HAP-1 (cell line): ENCODE data around the gene CISTR.
"Not testable (repeated sequence)": the region's sequence is repeated elsewhere in the genome, so short reads cannot be mapped to it uniquely, and the experiment has no call there.

Source experiments
- DNase-seq, 2 experiments: peaks; one replicate each; pipeline ENCODE4 v3.0.0-alpha.2; 2016 to 2020; ENCODE audit warnings: low spot score in 2 of 2
- H3K27me3 ChIP-seq: fragments of 250-450 bp; sonication (Bioruptor Pico); 2 replicates; pipeline ENCODE4 v1.5.1; 2020; ENCODE audit warnings: low read depth, mild to moderate bottlenecking, moderate library complexity
- H3K36me3 ChIP-seq: fragments of 250-450 bp; sonication (Bioruptor Pico); replicated peaks from 2 replicates; pipeline ENCODE4 v1.5.1; 2020; ENCODE audit warnings: mild to moderate bottlenecking
- H3K4me1 ChIP-seq: fragments of 250-450 bp; sonication (Bioruptor Pico); 2 replicates; pipeline ENCODE4 v1.5.1; 2020; ENCODE audit warnings: mild to moderate bottlenecking
- H3K4me3 ChIP-seq: fragments of 250-450 bp; sonication (Bioruptor Pico); 2 replicates; pipeline ENCODE4 v1.5.1; 2020; ENCODE audit warnings: mild to moderate bottlenecking, moderate library complexity
- H3K9me3 ChIP-seq: fragments of 250-450 bp; sonication (Bioruptor Pico); 2 replicates; pipeline ENCODE4 v1.5.1; 2020; ENCODE audit warnings: mild to moderate bottlenecking, moderate library complexity
- in situ Hi-C: fragments of 300-500 bp; cut with MboI; formaldehyde crosslinking; loops from 3 replicates; pipeline ENCODE4 v1.14.3; 2020; ENCODE audit warnings: low sequenced_read_pairs, inconsistent platforms, mixed read lengths

Gene CISTR

GRCh38 chr12:53777936-53778644 is 26.3 kb upstream of the CISTR start:
- Histone ChIP-seq H3K9me3 (no peaks in the 10 kb centered on the region), H3K4me1 (0 out of 2 replicates have a peak, but pooled peaks cover 2% of the 10 kb centered on the region), H3K4me3 (no peak overlapping the region), H3K27me3 (peaks cover 14% of the 10 kb centered on the region), H3K36me3 (no peaks in the 10 kb centered on the region)
- in situ Hi-C loops = no loop called here
- DNase-seq = no peak

GRCh38 chr12:53777412-53777811 is 25.6 kb upstream of the CISTR start:
- Histone ChIP-seq H3K4me1 (0 out of 2 replicates have a peak, but pooled peaks cover 2% of the 10 kb centered on the region), H3K27me3 (peaks cover 14% of the 10 kb centered on the region), H3K36me3 (no peaks in the 10 kb centered on the region), H3K9me3 (no peaks in the 10 kb centered on the region), H3K4me3 (no peak overlapping the region)
- in situ Hi-C loops = no loop called here
- DNase-seq = no peak

- DNase-seq = no peak
- Histone ChIP-seq H3K4me1 (0 out of 2 replicates have a peak, but pooled peaks cover 2% of the 10 kb centered on the region), H3K36me3 (no peaks in the 10 kb centered on the region), H3K4me3 (no peak overlapping the region), H3K9me3 (no peaks in the 10 kb centered on the region), H3K27me3 (peaks cover 14% of the 10 kb centered on the region)
- in situ Hi-C loops = no loop called here
These were observed 25.1 kb upstream of the CISTR start for GRCh38 chr12:53776872-53777271.

- Histone ChIP-seq H3K36me3 (no peaks in the 10 kb centered on the region), H3K9me3 (no peaks in the 10 kb centered on the region), H3K4me1 (0 out of 2 replicates have a peak, but pooled peaks cover 2% of the 10 kb centered on the region), H3K27me3 (peaks cover 10% of the 10 kb centered on the region), H3K4me3 (no peak overlapping the region)
- no peak for DNase-seq
- in situ Hi-C loops = no loop called here
These were observed 23.8 kb upstream of the CISTR start for GRCh38 chr12:53775478-53776145.

GRCh38 chr12:53770281-53770680 is 18.5 kb upstream of the CISTR start:
- Histone ChIP-seq H3K36me3 (no peaks in the 10 kb centered on the region), H3K27me3 (peaks cover 26% of the 10 kb centered on the region), H3K9me3 (no peaks in the 10 kb centered on the region), H3K4me1 (0 out of 2 replicates have a peak, but pooled peaks cover 2% of the 10 kb centered on the region), H3K4me3 (no peak overlapping the region)
- in situ Hi-C loops = no loop called here
- no peak for DNase-seq

- in situ Hi-C loops = no loop called here
- H3K4me1 ChIP-seq = no peaks in the 10 kb centered on the region
- no peaks in the 10 kb centered on the region for H3K9me3 ChIP-seq
- DNase-seq = no peak
- no peak overlapping the region for H3K4me3 ChIP-seq
- H3K36me3 ChIP-seq = no peaks in the 10 kb centered on the region
- peaks cover 32% of the 10 kb centered on the region for H3K27me3 ChIP-seq
These were observed 17.2 kb upstream of the CISTR start for GRCh38 chr12:53768976-53769375.

- Histone ChIP-seq H3K4me3 (no peak overlapping the region), H3K9me3 (no peaks in the 10 kb centered on the region), H3K27me3 (peaks cover 42% of the 10 kb centered on the region), H3K4me1 (no peaks in the 10 kb centered on the region), H3K36me3 (no peaks in the 10 kb centered on the region)
- in situ Hi-C loops = no loop called here
- no peak for DNase-seq
These were observed 15.1 kb upstream of the CISTR start for GRCh38 chr12:53766881-53767280.

GRCh38 chr12:53765891-53766290 is 14.1 kb upstream of the CISTR start:
- H3K36me3 ChIP-seq = no peaks in the 10 kb centered on the region
- in situ Hi-C loops = no loop called here
- no peaks in the 10 kb centered on the region for H3K9me3 ChIP-seq
- DNase-seq = no peak
- H3K27me3 ChIP-seq = peaks cover 46% of the 10 kb centered on the region
- no peak overlapping the region for H3K4me3 ChIP-seq
- H3K4me1 ChIP-seq = no peaks in the 10 kb centered on the region

- H3K27me3 ChIP-seq = peaks cover 42% of the 10 kb centered on the region
- in situ Hi-C loops = no loop called here
- no peaks in the 10 kb centered on the region for H3K36me3 ChIP-seq
- H3K9me3 ChIP-seq = no peaks in the 10 kb centered on the region
- DNase-seq = no peak
- H3K4me3 ChIP-seq = no peak overlapping the region
- H3K4me1 ChIP-seq = no peaks in the 10 kb centered on the region
These were observed 12.8 kb upstream of the CISTR start for GRCh38 chr12:53764615-53765014.

- H3K4me1 ChIP-seq, H3K36me3 ChIP-seq, in situ Hi-C loops, DNase-seq, H3K4me3 ChIP-seq, H3K9me3 ChIP-seq: not testable (repeated sequence)
- peaks cover 52% of the 10 kb centered on the region for H3K27me3 ChIP-seq
These were observed 11.0 kb upstream of the CISTR start for GRCh38 chr12:53762793-53763192.

- DNase-seq = no peak
- in situ Hi-C loops = no loop called here
- peaks cover 50% of the 10 kb centered on the region for H3K27me3 ChIP-seq
These were observed 9.5 kb upstream of the CISTR start for GRCh38 chr12:53761306-53761705.

GRCh38 chr12:53759261-53759660 is 7.5 kb upstream of the CISTR start:
- no peak overlapping the region for H3K4me3 ChIP-seq
- H3K9me3 ChIP-seq = no peaks in the 10 kb centered on the region
- no peak for DNase-seq
- in situ Hi-C loops = no loop called here
- no peaks in the 10 kb centered on the region for H3K36me3 ChIP-seq
- H3K27me3 ChIP-seq = peaks cover 52% of the 10 kb centered on the region
- no peaks in the 10 kb centered on the region for H3K4me1 ChIP-seq

More at GRCh38 chr12:53761306-53761705, 9.5 kb upstream of the CISTR start:
- Histone ChIP-seq H3K9me3 (no peaks in the 10 kb centered on the region), H3K4me3 (no peak overlapping the region), H3K4me1 (no peaks in the 10 kb centered on the region), H3K36me3 (no peaks in the 10 kb centered on the region)

- peaks cover 51% of the 10 kb centered on the region for H3K27me3 ChIP-seq
- no peak for DNase-seq
- no peaks in the 10 kb centered on the region for H3K36me3 ChIP-seq
- H3K4me3 ChIP-seq = no peak overlapping the region
- H3K9me3 ChIP-seq = no peaks in the 10 kb centered on the region
- no peaks in the 10 kb centered on the region for H3K4me1 ChIP-seq
- in situ Hi-C loops = no loop called here
These were observed 6.9 kb upstream of the CISTR start for GRCh38 chr12:53758730-53759103.

- Histone ChIP-seq H3K9me3 (no peaks in the 10 kb centered on the region), H3K4me1 (no peaks in the 10 kb centered on the region), H3K36me3 (no peaks in the 10 kb centered on the region), H3K4me3 (no peak overlapping the region), H3K27me3 (peaks cover 47% of the 10 kb centered on the region)
- no peak for DNase-seq
- in situ Hi-C loops = no loop called here
These were observed 6.4 kb upstream of the CISTR start for GRCh38 chr12:53758081-53758729.
